ENCODE results near the gene AGRP. TPM values are rescaled to one million over a fixed set of nuclear protein-coding genes. Genes with fewer than 3 reads are reported as not detected.
A peak's percentile ranks its signal among the peaks of the same experiment; 100 is the strongest.

Gene AGRP
- total RNA-seq, 1 donor from 2014 or later = not detected

DNA sequence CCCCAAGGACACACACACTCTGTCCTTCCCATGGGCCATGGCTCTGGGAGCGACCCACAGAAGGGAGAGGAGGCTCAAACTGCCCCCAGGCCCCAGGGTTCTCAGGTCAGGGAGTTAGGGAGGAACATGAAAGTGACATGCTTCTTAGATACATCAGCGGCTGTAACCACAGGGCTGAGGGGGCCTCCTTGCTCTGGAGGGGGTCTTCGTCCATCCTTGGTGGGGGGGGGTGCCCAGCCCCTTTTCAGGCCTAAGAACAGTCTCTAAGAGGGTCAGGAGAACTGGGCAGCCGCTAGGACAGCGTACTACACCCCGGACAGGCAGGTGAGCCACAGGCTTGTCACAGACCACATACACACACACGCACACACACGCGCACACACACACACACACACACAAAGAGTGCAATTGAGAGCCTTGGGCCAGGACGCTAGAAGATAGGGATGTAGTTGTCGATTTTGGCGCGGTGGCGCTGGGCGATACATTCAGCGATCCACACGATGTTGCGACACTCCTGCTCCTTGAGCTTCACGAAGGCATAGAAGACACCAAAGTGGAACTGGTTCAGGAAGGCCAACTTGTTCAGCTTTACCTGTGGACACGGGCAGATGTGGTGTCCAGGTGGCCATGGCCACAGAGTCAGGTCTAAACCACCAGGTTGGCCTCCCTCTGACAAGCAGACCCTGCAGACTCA lies 45.1 kb downstream of the AGRP start:
- Mint-ChIP-seq H3K27me3 (no peaks in the 10 kb centered on the region), H3K4me3 (no peak overlapping the region), H3K27ac (no peak overlapping the region), H3K36me3 (peaks cover 3% of the 10 kb centered on the region), H3K4me1 (ENCODE audit: unreplicated experiment) (peaks cover 11% of the 10 kb centered on the region), H3K9me3 (no peaks in the 10 kb centered on the region)
- no peak for DNase-seq (ENCODE audit: extremely low spot score, unreplicated experiment)
- TF ChIP-seq CTCF (conservative IDR thresholded peaks at IDR 0.05) = no peak

DNA sequence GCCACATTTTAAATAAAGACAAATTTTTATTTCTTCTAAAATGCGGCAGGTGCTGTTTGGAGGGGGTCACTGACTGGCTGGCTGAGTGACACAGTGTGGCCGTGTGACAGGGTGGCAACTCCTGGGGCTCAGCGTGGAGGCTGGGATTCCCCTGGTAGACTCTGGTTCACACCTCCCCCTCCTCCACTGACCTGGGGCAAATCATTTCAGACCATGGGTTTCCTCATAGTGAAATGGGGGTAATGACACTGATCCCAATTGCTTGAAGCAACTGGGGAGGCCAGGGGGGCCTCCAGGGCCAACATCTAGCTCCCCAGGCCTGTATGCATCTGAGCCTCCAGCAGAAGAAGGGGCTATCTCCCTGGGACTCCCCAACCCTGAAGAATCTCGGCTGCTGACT lies 45.8 kb downstream of the AGRP start:
- H3K27me3 Mint-ChIP-seq = peaks cover under 1% of the 10 kb centered on the region
- H3K4me1 Mint-ChIP-seq (ENCODE audit: unreplicated experiment) = peaks cover 15% of the 10 kb centered on the region
- peaks cover 3% of the 10 kb centered on the region for H3K36me3 Mint-ChIP-seq
- no peak for DNase-seq (ENCODE audit: extremely low spot score, unreplicated experiment)
- no peaks in the 10 kb centered on the region for H3K9me3 Mint-ChIP-seq
- TF ChIP-seq CTCF (conservative IDR thresholded peaks at IDR 0.05) = no peak
- no peak overlapping the region for H3K4me3 Mint-ChIP-seq
- no peak overlapping the region for H3K27ac Mint-ChIP-seq

DNA sequence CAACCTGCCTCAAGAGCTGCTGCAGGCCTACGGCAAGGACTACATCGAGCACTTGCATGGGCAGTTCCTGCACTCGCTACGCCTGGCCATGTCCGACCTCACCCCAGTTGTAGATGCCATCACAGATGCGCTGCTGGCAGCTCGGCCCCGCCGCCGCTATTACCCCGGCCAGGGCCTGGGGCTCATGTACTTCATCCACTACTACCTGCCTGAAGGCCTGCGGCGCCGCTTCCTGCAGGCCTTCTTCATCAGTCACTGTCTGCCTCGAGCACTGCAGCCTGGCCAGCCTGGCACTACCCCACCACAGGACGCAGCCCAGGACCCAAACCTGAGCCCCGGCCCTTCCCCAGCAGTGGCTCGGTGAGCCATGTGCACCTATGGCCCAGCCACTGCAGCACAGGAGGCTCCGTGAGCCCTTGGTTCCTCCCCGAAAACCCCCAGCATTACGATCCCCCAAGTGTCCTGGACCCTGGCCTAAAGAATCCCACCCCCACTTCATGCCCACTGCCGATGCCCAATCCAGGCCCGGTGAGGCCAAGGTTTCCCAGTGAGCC lies 46.6 kb downstream of the AGRP start:
- Mint-ChIP-seq H3K9me3 (no peaks in the 10 kb centered on the region), H3K27ac (no peak overlapping the region), H3K36me3 (peaks cover 3% of the 10 kb centered on the region), H3K4me1 (ENCODE audit: unreplicated experiment) (peaks cover 15% of the 10 kb centered on the region), H3K27me3 (peaks cover 6% of the 10 kb centered on the region), H3K4me3 (no peak overlapping the region)
- DNase-seq (ENCODE audit: extremely low spot score, unreplicated experiment) = no peak
- TF ChIP-seq CTCF (conservative IDR thresholded peaks at IDR 0.05) = no peak

- no peak overlapping the region for H3K27ac Mint-ChIP-seq
- peaks cover 13% of the 10 kb centered on the region for H3K4me1 Mint-ChIP-seq (ENCODE audit: unreplicated experiment)
- H3K27me3 Mint-ChIP-seq = peaks cover 9% of the 10 kb centered on the region
- peaks cover 3% of the 10 kb centered on the region for H3K36me3 Mint-ChIP-seq
- no peak for DNase-seq (ENCODE audit: extremely low spot score, unreplicated experiment)
- no peak overlapping the region for H3K4me3 Mint-ChIP-seq
- TF ChIP-seq CTCF (conservative IDR thresholded peaks at IDR 0.05) = peak; percentile 32
- no peaks in the 10 kb centered on the region for H3K9me3 Mint-ChIP-seq
Measured at GRCh38 chr16:67435758-67436164, 47.6 kb downstream of the AGRP start.

DNA sequence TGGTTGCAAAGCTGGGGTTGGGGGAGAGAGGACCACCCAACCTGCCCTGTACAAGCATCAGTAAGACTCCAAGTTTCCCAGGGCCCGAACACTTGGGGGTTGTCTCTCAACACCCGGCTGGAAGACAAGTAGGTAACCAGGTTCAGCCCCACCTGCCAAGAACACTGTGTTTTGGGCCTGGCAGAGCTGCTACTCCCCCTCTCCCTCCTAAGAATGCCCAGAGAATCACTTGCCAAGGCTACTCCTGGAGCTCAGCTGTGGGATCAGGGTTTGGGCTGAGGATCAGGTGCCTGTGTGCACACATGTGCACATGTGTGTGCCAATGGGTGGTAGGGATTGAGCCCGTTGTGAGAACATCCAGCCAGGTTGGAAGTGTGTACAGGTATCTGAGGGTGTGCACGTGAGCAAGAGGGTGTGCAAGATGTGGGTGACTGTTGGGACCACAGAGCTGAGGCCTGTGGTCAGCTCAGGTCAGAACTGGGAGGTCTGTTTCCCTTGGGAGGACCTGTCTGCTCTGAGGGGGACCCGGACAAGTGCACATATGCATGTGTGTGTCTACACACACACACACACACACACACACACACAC lies 50.1 kb downstream of the AGRP start:
- H3K36me3 Mint-ChIP-seq = peaks cover 3% of the 10 kb centered on the region
- no peak overlapping the region for H3K4me3 Mint-ChIP-seq

More for the DNA sequence above, 50.1 kb downstream of the AGRP start:
- Mint-ChIP-seq H3K27me3 (peaks cover 29% of the 10 kb centered on the region), H3K27ac (no peak overlapping the region), H3K4me1 (ENCODE audit: unreplicated experiment) (peaks cover 19% of the 10 kb centered on the region), H3K9me3 (no peaks in the 10 kb centered on the region)
- no peak for DNase-seq (ENCODE audit: extremely low spot score, unreplicated experiment)
- no peak for TF ChIP-seq CTCF (conservative IDR thresholded peaks at IDR 0.05)

Other genes with a start within 250 kb of the AGRP start
- 15.2 and 34.7 TPM in 2 replicates for gene FHOD1, start 236.1 kb downstream of the AGRP start, total RNA-seq (ENCODE audit: low replicate concordance)
- gene SLC9A5, start 234.6 kb downstream of the AGRP start, total RNA-seq (ENCODE audit: low replicate concordance) = 1.0 and 4.4 TPM in 2 replicates
- 2.9 and 3.8 TPM in 2 replicates for gene PLEKHG4, start 204.0 kb downstream of the AGRP start, total RNA-seq (ENCODE audit: low replicate concordance)
- gene KCTD19, start 156.8 kb downstream of the AGRP start, total RNA-seq (ENCODE audit: low replicate concordance) = 0.56 TPM in 1 of 2 replicates, not detected in the other
- gene LRRC36, start 156.7 kb downstream of the AGRP start, total RNA-seq (ENCODE audit: low replicate concordance) = 0.38 and 1.1 TPM in 2 replicates
- gene TPPP3, start 90.0 kb downstream of the AGRP start, total RNA-seq (ENCODE audit: low replicate concordance) = 39.3 and 44.5 TPM in 2 replicates
- 10.1 and 11.3 TPM in 2 replicates for gene ZDHHC1, start 67.1 kb downstream of the AGRP start, total RNA-seq (ENCODE audit: low replicate concordance)
- 5.4 and 8.5 TPM in 2 replicates for gene HSD11B2, start 52.4 kb downstream of the AGRP start, total RNA-seq (ENCODE audit: low replicate concordance)
- gene ATP6V0D1, start 2.4 kb downstream of the AGRP start, total RNA-seq (ENCODE audit: low replicate concordance) = 73.5 and 94.4 TPM in 2 replicates
- gene RIPOR1, start 45.3 kb upstream of the AGRP start, total RNA-seq (ENCODE audit: low replicate concordance) = 38.5 and 43.1 TPM in 2 replicates
- 48.4 and 57.8 TPM in 2 replicates for gene CTCF, start 79.0 kb upstream of the AGRP start, total RNA-seq (ENCODE audit: low replicate concordance)
- 2.8 and 3.4 TPM in 2 replicates for gene CARMIL2, start 161.6 kb upstream of the AGRP start, total RNA-seq (ENCODE audit: low replicate concordance)
- 19.9 and 31.6 TPM in 2 replicates for gene ACD, start 176.7 kb upstream of the AGRP start, total RNA-seq (ENCODE audit: low replicate concordance)
- 4.7 and 6.5 TPM in 2 replicates for gene PARD6A, start 177.4 kb upstream of the AGRP start, total RNA-seq (ENCODE audit: low replicate concordance)
- gene ENKD1, start 183.2 kb upstream of the AGRP start, total RNA-seq (ENCODE audit: low replicate concordance) = 12.2 and 18.8 TPM in 2 replicates
- gene C16orf86, start 183.3 kb upstream of the AGRP start, total RNA-seq (ENCODE audit: low replicate concordance) = 1.5 and 2.8 TPM in 2 replicates
- gene GFOD2, start 235.8 kb upstream of the AGRP start, total RNA-seq (ENCODE audit: low replicate concordance) = 31.7 and 34.3 TPM in 2 replicates

All from type B pancreatic cell (in vitro differentiated cells).